SK-N-MC (cell line): ENCODE results near the gene RFC1.
"Not testable (repeated sequence)": the region's sequence is repeated elsewhere in the genome, so short reads cannot be mapped to it uniquely, and the experiment has no call there.

ENCODE experiments used
- EZH2 ChIP-seq: fragments of 200-600 bp; sonication (generic); IDR thresholded peaks from one replicate; pipeline ENCODE4 v1.6.1; 2017; ENCODE audit warnings: antibody characterized with exemption
- POLR2AphosphoS5 ChIP-seq: IDR thresholded peaks from 2 replicates; pipeline ENCODE4 v1.6.1; 2012; ENCODE audit warnings: mild to moderate bottlenecking, low read depth, low read length, borderline replicate concordance

DNA sequence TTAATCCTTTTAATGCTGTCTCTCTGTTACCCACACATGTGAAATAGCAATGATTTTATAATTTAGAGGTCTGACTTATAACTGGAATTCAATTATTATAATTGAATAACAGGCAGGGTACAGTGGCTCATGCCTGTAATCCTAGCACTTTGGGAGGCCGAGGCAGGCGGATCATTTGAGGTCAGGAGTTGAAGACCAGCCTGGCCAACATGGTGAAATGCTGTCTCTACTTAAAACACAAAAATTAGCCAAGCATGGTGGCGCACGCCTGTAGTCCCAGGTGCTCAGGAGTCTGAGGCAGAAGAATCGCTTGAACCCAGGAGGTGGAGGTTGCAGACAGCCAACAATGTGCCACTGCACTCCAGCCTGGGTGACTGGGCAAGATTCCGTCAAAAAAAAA, 88.5 kb downstream of the RFC1 start:
- not testable (repeated sequence) for TF ChIP-seq POLR2AphosphoS5, EZH2
